ENCODE data around the gene FAM133A.

FAM133A gene

DNA sequence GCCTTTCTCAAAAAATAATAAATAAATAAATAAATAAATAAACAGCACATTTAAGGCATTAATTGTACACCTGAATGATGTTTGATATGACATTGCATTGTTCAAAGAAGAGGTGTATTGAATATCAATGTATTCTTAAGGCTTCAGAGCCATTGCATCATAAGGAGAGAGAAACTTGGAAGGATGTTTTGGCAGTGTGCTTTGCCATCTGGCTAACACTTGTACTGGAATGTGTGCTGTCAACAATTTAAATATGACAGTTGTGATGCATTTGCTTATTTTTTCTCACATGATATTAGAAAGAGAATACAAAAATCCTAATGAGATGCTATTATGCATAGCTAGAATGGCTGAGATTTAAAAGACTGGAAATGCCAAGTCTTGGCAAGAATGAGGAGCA is 67.8 kb downstream of the FAM133A start:
- H4K8ac ChIP-seq (ENCODE audit: low read depth, low read length) = no peak overlapping the region
- H2BK15ac ChIP-seq (ENCODE audit: low read length) = no peak overlapping the region
- no peak overlapping the region for H2BK5ac ChIP-seq (ENCODE audit: low read length)
- H2BK120ac ChIP-seq (ENCODE audit: low read depth, low read length) = no peak overlapping the region
- H3K14ac ChIP-seq (ENCODE audit: low read length) = no peak overlapping the region
- H3K23ac ChIP-seq (ENCODE audit: low read depth, low read length, poor library complexity) = no peak overlapping the region
- no peak overlapping the region for H3K18ac ChIP-seq (ENCODE audit: low read length)
- no peak for DNase-seq (ENCODE audit: low spot score)
- H3K79me1 ChIP-seq (ENCODE audit: low read depth, low read length) = no peaks in the 10 kb centered on the region
- no peak overlapping the region for H2AFZ ChIP-seq (ENCODE audit: low read length)
- H3K36me3 ChIP-seq (replicated peaks in 1 of 2; ENCODE audit: control insufficient read depth in 2 of 2, insufficient read depth in 2 of 2, low read length in 2 of 2) = no peaks in the 10 kb centered on the region
- no peaks in the 10 kb centered on the region for H3K9me3 ChIP-seq (replicated peaks in 1 of 2; ENCODE audit: control insufficient read depth in 2 of 2, insufficient read depth in 1 of 2, low read depth in 1 of 2, low read length in 2 of 2)
- no peaks in the 10 kb centered on the region for H3K27me3 ChIP-seq (ENCODE audit: control insufficient read depth in 3 of 3, insufficient read depth in 3 of 3, low read depth in 1 of 3, low read length in 3 of 3)
- no peak overlapping the region for H3K27ac ChIP-seq (replicated peaks; ENCODE audit: low read length)
- no peaks in the 10 kb centered on the region for H3K4me1 ChIP-seq (ENCODE audit: control insufficient read depth in 2 of 2, insufficient read depth in 1 of 2, low read depth in 1 of 2, low read length in 2 of 2)
- no peak overlapping the region for H3K4me3 ChIP-seq (ENCODE audit: low read length in 2 of 2)
- H3K4ac ChIP-seq (ENCODE audit: low read length) = no peak overlapping the region
- H4K91ac ChIP-seq (ENCODE audit: low read depth, low read length, poor library complexity) = no peak overlapping the region
- H3K9ac ChIP-seq (ENCODE audit: low read depth, low read length, poor library complexity) = no peak overlapping the region
- no peak overlapping the region for H2AK5ac ChIP-seq (ENCODE audit: low read depth, low read length)
- H2BK12ac ChIP-seq (ENCODE audit: low read length) = no peak overlapping the region
- H3K4me2 ChIP-seq (ENCODE audit: insufficient read depth, low read length, poor library complexity, severe bottlenecking) = no peak overlapping the region

GRCh38 chrX:93760163-93760562 is 86.2 kb downstream of the FAM133A start:
- Histone ChIP-seq H2AFZ (ENCODE audit: low read length) (no peak overlapping the region), H3K36me3 (replicated peaks in 1 of 2; ENCODE audit: control insufficient read depth in 2 of 2, insufficient read depth in 2 of 2, low read length in 2 of 2) (no peaks in the 10 kb centered on the region), H3K4me3 (ENCODE audit: low read length in 2 of 2) (no peak overlapping the region), H3K27me3 (ENCODE audit: control insufficient read depth in 3 of 3, insufficient read depth in 3 of 3, low read depth in 1 of 3, low read length in 3 of 3) (no peaks in the 10 kb centered on the region), H3K9me3 (replicated peaks in 1 of 2; ENCODE audit: control insufficient read depth in 2 of 2, insufficient read depth in 1 of 2, low read depth in 1 of 2, low read length in 2 of 2) (no peaks in the 10 kb centered on the region), H3K18ac (ENCODE audit: low read length) (no peak overlapping the region), H3K4ac (ENCODE audit: low read length) (no peak overlapping the region), H2BK15ac (ENCODE audit: low read length) (no peak overlapping the region), H2BK12ac (ENCODE audit: low read length) (no peak overlapping the region), H3K4me2 (ENCODE audit: insufficient read depth, low read length, poor library complexity, severe bottlenecking) (no peak overlapping the region), H3K23ac (ENCODE audit: low read depth, low read length, poor library complexity) (no peak overlapping the region), H3K79me1 (ENCODE audit: low read depth, low read length) (no peaks in the 10 kb centered on the region), H2BK120ac (ENCODE audit: low read depth, low read length) (no peak overlapping the region), H3K9ac (ENCODE audit: low read depth, low read length, poor library complexity) (no peak overlapping the region), H4K8ac (ENCODE audit: low read depth, low read length) (no peak overlapping the region), H3K27ac (replicated peaks; ENCODE audit: low read length) (no peak overlapping the region), H2BK5ac (ENCODE audit: low read length) (no peak overlapping the region), H2AK5ac (ENCODE audit: low read depth, low read length) (no peak overlapping the region), H4K91ac (ENCODE audit: low read depth, low read length, poor library complexity) (no peak overlapping the region), H3K4me1 (ENCODE audit: control insufficient read depth in 2 of 2, insufficient read depth in 1 of 2, low read depth in 1 of 2, low read length in 2 of 2) (no peaks in the 10 kb centered on the region), H3K14ac (ENCODE audit: low read length) (no peak overlapping the region)
- WGBS, 2 donors (ENCODE audit: extremely low coverage in 2 of 2, insufficient read length in 2 of 2, insufficient replicate concordance in 1 of 2) = no CpG with 5 or more reads among the region's 5 CpGs
- DNase-seq (ENCODE audit: low spot score) = no peak

Data from neuronal stem cell (in vitro differentiated cells).